ENCODE measurements around the gene CCDC50. TPM values are rescaled to one million over a fixed set of nuclear protein-coding genes. Genes with fewer than 3 reads are reported as not detected.

The CCDC50 gene
- total RNA-seq, 1 experiment from 2014 or later, result 124 TPM

GRCh38 chr3:191409791-191410359, 80.7 kb downstream of the CCDC50 start:
- TF ChIP-seq CTCF (IDR thresholded peaks at IDR 0.05; ENCODE audit: unreplicated experiment), result no peak
- no peak for DNase-seq
- Mint-ChIP-seq H3K27me3 (ENCODE audit: unreplicated experiment) (no peaks in the 10 kb centered on the region), H3K36me3 (ENCODE audit: insufficient read depth, unreplicated experiment) (no peaks in the 10 kb centered on the region), H3K4me3 (ENCODE audit: low read depth, unreplicated experiment) (no peak overlapping the region), H3K9me3 (ENCODE audit: low read depth, unreplicated experiment) (peaks cover 7% of the 10 kb centered on the region), H3K4me1 (ENCODE audit: low read depth, unreplicated experiment) (no peaks in the 10 kb centered on the region), H3K27ac (ENCODE audit: unreplicated experiment) (no peak overlapping the region)
- intact Hi-C loops (cut with micrococcal nuclease; ENCODE audit: unreplicated experiment), result loop anchor here (10.0 kb wide), 2 partner anchors 715 to 775 kb away; no protein-coding TSS in a partner anchor
- CTCF ChIA-PET, result no interaction called here
- no TSS peak for BruUV-seq (replicated peaks)

GRCh38 chr3:191412759-191413158, 83.6 kb downstream of the CCDC50 start:
- CTCF ChIA-PET, result no interaction called here
- H3K36me3 Mint-ChIP-seq (ENCODE audit: insufficient read depth, unreplicated experiment), result no peaks in the 10 kb centered on the region
- H3K27me3 Mint-ChIP-seq (ENCODE audit: unreplicated experiment), result no peaks in the 10 kb centered on the region
- no peak for TF ChIP-seq CTCF (IDR thresholded peaks at IDR 0.05; ENCODE audit: unreplicated experiment)
- H3K4me3 Mint-ChIP-seq (ENCODE audit: low read depth, unreplicated experiment), result no peak overlapping the region
- no TSS peak for BruUV-seq (replicated peaks)
- H3K9me3 Mint-ChIP-seq (ENCODE audit: low read depth, unreplicated experiment), result peaks cover 4% of the 10 kb centered on the region
- DNase-seq, result no peak
- intact Hi-C loops (cut with micrococcal nuclease; ENCODE audit: unreplicated experiment), result loop anchor here (10.0 kb wide), 2 partner anchors 712 to 772 kb away; no protein-coding TSS in a partner anchor
- no peak overlapping the region for H3K27ac Mint-ChIP-seq (ENCODE audit: unreplicated experiment)
- peaks cover 8% of the 10 kb centered on the region for H3K4me1 Mint-ChIP-seq (ENCODE audit: low read depth, unreplicated experiment)

- no TSS peak for BruUV-seq (replicated peaks)
- Mint-ChIP-seq H3K4me3 (ENCODE audit: low read depth, unreplicated experiment) (no peak overlapping the region), H3K27ac (ENCODE audit: unreplicated experiment) (no peak overlapping the region), H3K27me3 (ENCODE audit: unreplicated experiment) (no peaks in the 10 kb centered on the region), H3K9me3 (ENCODE audit: low read depth, unreplicated experiment) (peaks cover 4% of the 10 kb centered on the region), H3K4me1 (ENCODE audit: low read depth, unreplicated experiment) (peaks cover 8% of the 10 kb centered on the region), H3K36me3 (ENCODE audit: insufficient read depth, unreplicated experiment) (no peaks in the 10 kb centered on the region)
- intact Hi-C loops (cut with micrococcal nuclease; ENCODE audit: unreplicated experiment), result loop anchor here (10.0 kb wide), 2 partner anchors 711 to 771 kb away; no protein-coding TSS in a partner anchor
- CTCF ChIA-PET, result no interaction called here
- DNase-seq, result no peak
- TF ChIP-seq CTCF (IDR thresholded peaks at IDR 0.05; ENCODE audit: unreplicated experiment), result no peak
Observed at GRCh38 chr3:191414286-191414685, 85.1 kb downstream of the CCDC50 start.

- intact Hi-C loops (cut with micrococcal nuclease; ENCODE audit: unreplicated experiment), result loop anchor here (5.0 to 10.0 kb wide), 3 partner anchors 283 to 770 kb away; no protein-coding TSS in a partner anchor
- Mint-ChIP-seq H3K4me3 (ENCODE audit: low read depth, unreplicated experiment) (no peak overlapping the region), H3K4me1 (ENCODE audit: low read depth, unreplicated experiment) (peaks cover 8% of the 10 kb centered on the region), H3K27ac (ENCODE audit: unreplicated experiment) (no peak overlapping the region), H3K27me3 (ENCODE audit: unreplicated experiment) (no peaks in the 10 kb centered on the region), H3K9me3 (ENCODE audit: low read depth, unreplicated experiment) (peaks cover 4% of the 10 kb centered on the region), H3K36me3 (ENCODE audit: insufficient read depth, unreplicated experiment) (no peaks in the 10 kb centered on the region)
- DNase-seq, result no peak
- CTCF ChIA-PET, result no interaction called here
- TF ChIP-seq CTCF (IDR thresholded peaks at IDR 0.05; ENCODE audit: unreplicated experiment), result no peak
- BruUV-seq (replicated peaks), result no TSS peak
Observed at GRCh38 chr3:191414732-191415131, 85.5 kb downstream of the CCDC50 start.
